Activated CD8-positive, alpha-beta memory T cell treated with anti-CD3 and anti-CD28 coated beads, Interleukin-2, amount 50 U/mL, for 24 hours (primary cell): ENCODE measurements around the gene CYP24A1.

Source experiments
- DNase-seq: peaks from one replicate; pipeline ENCODE4 v3.0.0-alpha.2; 2020; ENCODE audit errors: extremely low read depth

Gene CYP24A1

GRCh38 chr20:54174457-54175175 is 830 bp upstream of the CYP24A1 start:
- DNase-seq: no peak

GRCh38 chr20:54172856-54173652 is 732 bp downstream of the CYP24A1 start:
- DNase-seq: no peak

GRCh38 chr20:54172532-54172855 is 1.3 kb downstream of the CYP24A1 start:
- no peak for DNase-seq

- DNase-seq: no peak
These were observed 2.8 kb downstream of the CYP24A1 start for GRCh38 chr20:54170963-54171362.

- no peak for DNase-seq
These were observed 3.7 kb downstream of the CYP24A1 start for GRCh38 chr20:54170026-54170471.

GRCh38 chr20:54168961-54169862 is 4.6 kb downstream of the CYP24A1 start:
- DNase-seq: no peak

GRCh38 chr20:54167909-54168872 is 5.6 kb downstream of the CYP24A1 start:
- DNase-seq: no peak

GRCh38 chr20:54166987-54167662 is 6.7 kb downstream of the CYP24A1 start:
- no peak for DNase-seq

- no peak for DNase-seq
These were observed 8.0 kb downstream of the CYP24A1 start for GRCh38 chr20:54165803-54166202.

GRCh38 chr20:54165014-54165413 is 8.8 kb downstream of the CYP24A1 start:
- no peak for DNase-seq

- DNase-seq: no peak
These were observed 10.4 kb downstream of the CYP24A1 start for GRCh38 chr20:54163402-54163801.

- DNase-seq: no peak
These were observed 11.3 kb downstream of the CYP24A1 start for GRCh38 chr20:54162378-54163009.

- no peak for DNase-seq
These were observed 12.0 kb downstream of the CYP24A1 start for GRCh38 chr20:54161821-54162149.

GRCh38 chr20:54161008-54161820 is 12.6 kb downstream of the CYP24A1 start:
- no peak for DNase-seq

- DNase-seq: no peak
These were observed 13.4 kb downstream of the CYP24A1 start for GRCh38 chr20:54160065-54161007.

- DNase-seq: no peak
These were observed 14.8 kb downstream of the CYP24A1 start for GRCh38 chr20:54158856-54159418.

GRCh38 chr20:54158226-54158625 is 15.6 kb downstream of the CYP24A1 start:
- no peak for DNase-seq
